NCI-H1694 (cell line): ENCODE data around the gene ARAP1.

Source experiments
- DNase-seq: peaks from one replicate; lab custom pipeline; 2025; lab: John Stamatoyannopoulos, UW

ARAP1 gene

GRCh38 chr11:72723508-72723907, 28.7 kb downstream of the ARAP1 start:
- no peak for DNase-seq

GRCh38 chr11:72722050-72722748, 30.0 kb downstream of the ARAP1 start:
- DNase-seq, result peak; percentile 70

GRCh38 chr11:72721689-72722049, 30.5 kb downstream of the ARAP1 start:
- no peak for DNase-seq

GRCh38 chr11:72721276-72721675, 30.9 kb downstream of the ARAP1 start:
- no peak for DNase-seq

GRCh38 chr11:72720784-72721183, 31.4 kb downstream of the ARAP1 start:
- no peak for DNase-seq

GRCh38 chr11:72720047-72720446, 32.2 kb downstream of the ARAP1 start:
- no peak for DNase-seq

GRCh38 chr11:72719551-72719950, 32.7 kb downstream of the ARAP1 start:
- no peak for DNase-seq

GRCh38 chr11:72719144-72719543, 33.1 kb downstream of the ARAP1 start:
- DNase-seq, result no peak

- no peak for DNase-seq
Measured at GRCh38 chr11:72718101-72718501, 34.1 kb downstream of the ARAP1 start.

GRCh38 chr11:72716788-72717435, 35.3 kb downstream of the ARAP1 start:
- DNase-seq, result no peak

- DNase-seq, result peak; percentile 47
Measured at GRCh38 chr11:72716290-72716689, 35.9 kb downstream of the ARAP1 start.

- DNase-seq, result no peak
Measured at GRCh38 chr11:72712841-72713240, 39.4 kb downstream of the ARAP1 start.

- DNase-seq, result no peak
Measured at GRCh38 chr11:72712168-72712751, 39.9 kb downstream of the ARAP1 start.

- no peak for DNase-seq
Measured at GRCh38 chr11:72711141-72711540, 41.1 kb downstream of the ARAP1 start.

GRCh38 chr11:72710278-72710677, 41.9 kb downstream of the ARAP1 start:
- no peak for DNase-seq

- no peak for DNase-seq
Measured at GRCh38 chr11:72709478-72710238, 42.5 kb downstream of the ARAP1 start.

GRCh38 chr11:72707032-72707431, 45.2 kb downstream of the ARAP1 start:
- DNase-seq, result no peak

GRCh38 chr11:72706579-72706978, 45.6 kb downstream of the ARAP1 start:
- DNase-seq, result no peak

- DNase-seq, result no peak
Measured at GRCh38 chr11:72705442-72706365, 46.5 kb downstream of the ARAP1 start.

- no peak for DNase-seq
Measured at GRCh38 chr11:72704783-72705265, 47.4 kb downstream of the ARAP1 start.

- DNase-seq, result no peak
Measured at GRCh38 chr11:72704028-72704782, 48.0 kb downstream of the ARAP1 start.
